ENCODE results near the gene NPAS4. TPM values are rescaled to one million over a fixed set of nuclear protein-coding genes. Genes with fewer than 3 reads are reported as not detected.

The NPAS4 gene
- total and polyA plus RNA-seq, 2 of the 13 experiments (the other 11 are each of a cell fraction or from before 2014, with no cell fraction given), result not detected

DNA sequence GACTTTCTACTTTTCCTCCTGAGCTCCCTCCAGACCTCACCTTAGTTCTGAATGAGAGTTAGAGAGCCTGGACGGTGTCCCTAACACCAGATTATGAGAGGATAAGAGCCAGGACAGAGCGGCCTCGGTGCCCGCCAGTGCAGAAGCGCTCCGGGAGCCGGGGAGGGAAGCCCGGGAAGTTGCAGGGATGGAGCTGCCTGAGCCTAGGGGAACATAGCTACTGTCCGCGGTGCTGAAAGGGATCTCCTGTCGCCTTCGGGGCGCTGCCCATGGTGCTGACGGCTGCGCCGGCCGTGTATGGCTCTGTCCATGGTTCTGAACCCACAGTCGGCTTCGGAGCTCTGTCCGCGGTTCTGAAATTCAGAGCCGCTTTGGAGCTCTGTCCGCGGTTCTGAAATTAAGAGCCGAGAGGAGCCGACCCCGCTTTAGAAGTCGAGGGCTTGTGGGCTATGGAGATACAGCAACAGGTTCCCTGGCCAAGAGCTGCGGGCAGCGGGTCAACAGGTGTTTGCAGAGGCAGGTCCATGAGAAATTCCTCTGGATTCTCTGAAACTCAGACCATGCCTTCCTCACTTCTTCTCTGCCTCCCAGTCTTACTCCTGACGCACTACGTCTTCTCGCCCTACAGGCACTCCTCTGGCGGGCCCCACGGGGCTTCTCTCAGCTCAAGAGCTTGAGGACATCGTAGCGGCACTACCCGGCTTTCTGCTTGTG lies 814 bp downstream of the NPAS4 start (continued):
- TF ChIP-seq, protein P1, sequence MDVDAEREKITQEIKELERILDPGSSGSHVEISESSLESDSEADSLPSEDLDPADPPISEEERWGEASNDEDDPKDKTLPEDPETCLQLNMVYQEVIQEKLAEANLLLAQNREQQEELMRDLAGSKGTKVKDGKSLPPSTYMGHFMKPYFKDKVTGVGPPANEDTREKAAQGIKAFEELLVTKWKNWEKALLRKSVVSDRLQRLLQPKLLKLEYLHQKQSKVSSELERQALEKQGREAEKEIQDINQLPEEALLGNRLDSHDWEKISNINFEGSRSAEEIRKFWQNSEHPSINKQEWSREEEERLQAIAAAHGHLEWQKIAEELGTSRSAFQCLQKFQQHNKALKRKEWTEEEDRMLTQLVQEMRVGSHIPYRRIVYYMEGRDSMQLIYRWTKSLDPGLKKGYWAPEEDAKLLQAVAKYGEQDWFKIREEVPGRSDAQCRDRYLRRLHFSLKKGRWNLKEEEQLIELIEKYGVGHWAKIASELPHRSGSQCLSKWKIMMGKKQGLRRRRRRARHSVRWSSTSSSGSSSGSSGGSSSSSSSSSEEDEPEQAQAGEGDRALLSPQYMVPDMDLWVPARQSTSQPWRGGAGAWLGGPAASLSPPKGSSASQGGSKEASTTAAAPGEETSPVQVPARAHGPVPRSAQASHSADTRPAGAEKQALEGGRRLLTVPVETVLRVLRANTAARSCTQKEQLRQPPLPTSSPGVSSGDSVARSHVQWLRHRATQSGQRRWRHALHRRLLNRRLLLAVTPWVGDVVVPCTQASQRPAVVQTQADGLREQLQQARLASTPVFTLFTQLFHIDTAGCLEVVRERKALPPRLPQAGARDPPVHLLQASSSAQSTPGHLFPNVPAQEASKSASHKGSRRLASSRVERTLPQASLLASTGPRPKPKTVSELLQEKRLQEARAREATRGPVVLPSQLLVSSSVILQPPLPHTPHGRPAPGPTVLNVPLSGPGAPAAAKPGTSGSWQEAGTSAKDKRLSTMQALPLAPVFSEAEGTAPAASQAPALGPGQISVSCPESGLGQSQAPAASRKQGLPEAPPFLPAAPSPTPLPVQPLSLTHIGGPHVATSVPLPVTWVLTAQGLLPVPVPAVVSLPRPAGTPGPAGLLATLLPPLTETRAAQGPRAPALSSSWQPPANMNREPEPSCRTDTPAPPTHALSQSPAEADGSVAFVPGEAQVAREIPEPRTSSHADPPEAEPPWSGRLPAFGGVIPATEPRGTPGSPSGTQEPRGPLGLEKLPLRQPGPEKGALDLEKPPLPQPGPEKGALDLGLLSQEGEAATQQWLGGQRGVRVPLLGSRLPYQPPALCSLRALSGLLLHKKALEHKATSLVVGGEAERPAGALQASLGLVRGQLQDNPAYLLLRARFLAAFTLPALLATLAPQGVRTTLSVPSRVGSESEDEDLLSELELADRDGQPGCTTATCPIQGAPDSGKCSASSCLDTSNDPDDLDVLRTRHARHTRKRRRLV (CRISPR knock-in tag; IDR thresholded peaks at IDR 0.05), result peak; percentile 99
- peak; percentile 100 for TF ChIP-seq ZNF138 (CRISPR knock-in tag; IDR thresholded peaks at IDR 0.05; ENCODE audit: low read depth)
- peak; percentile 100 for TF ChIP-seq ZNF891 (CRISPR knock-in tag; IDR thresholded peaks at IDR 0.05)
- TF ChIP-seq TCF12 (IDR thresholded peaks at IDR 0.05), result no peak
- TF ChIP-seq TCF12 (CRISPR knock-in tag; IDR thresholded peaks at IDR 0.05), result peak; percentile 100
- peak; percentile 96 for TF ChIP-seq THAP11 (CRISPR knock-in tag; IDR thresholded peaks at IDR 0.05)
- TF ChIP-seq POLR2AphosphoS2 (IDR thresholded peaks at IDR 0.05; ENCODE audit: low read depth, low read length), result no peak
- TF ChIP-seq ZNF205 (CRISPR knock-in tag; IDR thresholded peaks at IDR 0.05), result peak; percentile 100
- peak; percentile 100 for TF ChIP-seq HDAC2 (CRISPR knock-in tag; IDR thresholded peaks at IDR 0.05)
- TF ChIP-seq ZNF850 (CRISPR knock-in tag; conservative IDR thresholded peaks at IDR 0.05), result peak; percentile 100
- peak; percentile 100 for TF ChIP-seq SRY (CRISPR knock-in tag; IDR thresholded peaks at IDR 0.05)
- TF ChIP-seq, protein P2, sequence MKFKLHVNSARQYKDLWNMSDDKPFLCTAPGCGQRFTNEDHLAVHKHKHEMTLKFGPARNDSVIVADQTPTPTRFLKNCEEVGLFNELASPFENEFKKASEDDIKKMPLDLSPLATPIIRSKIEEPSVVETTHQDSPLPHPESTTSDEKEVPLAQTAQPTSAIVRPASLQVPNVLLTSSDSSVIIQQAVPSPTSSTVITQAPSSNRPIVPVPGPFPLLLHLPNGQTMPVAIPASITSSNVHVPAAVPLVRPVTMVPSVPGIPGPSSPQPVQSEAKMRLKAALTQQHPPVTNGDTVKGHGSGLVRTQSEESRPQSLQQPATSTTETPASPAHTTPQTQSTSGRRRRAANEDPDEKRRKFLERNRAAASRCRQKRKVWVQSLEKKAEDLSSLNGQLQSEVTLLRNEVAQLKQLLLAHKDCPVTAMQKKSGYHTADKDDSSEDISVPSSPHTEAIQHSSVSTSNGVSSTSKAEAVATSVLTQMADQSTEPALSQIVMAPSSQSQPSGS (CRISPR knock-in tag; IDR thresholded peaks at IDR 0.05), result peak; percentile 100
- peak; percentile 100 for TF ChIP-seq ZFP82 (CRISPR knock-in tag; IDR thresholded peaks at IDR 0.05; ENCODE audit: borderline replicate concordance)
- TF ChIP-seq, protein P3, sequence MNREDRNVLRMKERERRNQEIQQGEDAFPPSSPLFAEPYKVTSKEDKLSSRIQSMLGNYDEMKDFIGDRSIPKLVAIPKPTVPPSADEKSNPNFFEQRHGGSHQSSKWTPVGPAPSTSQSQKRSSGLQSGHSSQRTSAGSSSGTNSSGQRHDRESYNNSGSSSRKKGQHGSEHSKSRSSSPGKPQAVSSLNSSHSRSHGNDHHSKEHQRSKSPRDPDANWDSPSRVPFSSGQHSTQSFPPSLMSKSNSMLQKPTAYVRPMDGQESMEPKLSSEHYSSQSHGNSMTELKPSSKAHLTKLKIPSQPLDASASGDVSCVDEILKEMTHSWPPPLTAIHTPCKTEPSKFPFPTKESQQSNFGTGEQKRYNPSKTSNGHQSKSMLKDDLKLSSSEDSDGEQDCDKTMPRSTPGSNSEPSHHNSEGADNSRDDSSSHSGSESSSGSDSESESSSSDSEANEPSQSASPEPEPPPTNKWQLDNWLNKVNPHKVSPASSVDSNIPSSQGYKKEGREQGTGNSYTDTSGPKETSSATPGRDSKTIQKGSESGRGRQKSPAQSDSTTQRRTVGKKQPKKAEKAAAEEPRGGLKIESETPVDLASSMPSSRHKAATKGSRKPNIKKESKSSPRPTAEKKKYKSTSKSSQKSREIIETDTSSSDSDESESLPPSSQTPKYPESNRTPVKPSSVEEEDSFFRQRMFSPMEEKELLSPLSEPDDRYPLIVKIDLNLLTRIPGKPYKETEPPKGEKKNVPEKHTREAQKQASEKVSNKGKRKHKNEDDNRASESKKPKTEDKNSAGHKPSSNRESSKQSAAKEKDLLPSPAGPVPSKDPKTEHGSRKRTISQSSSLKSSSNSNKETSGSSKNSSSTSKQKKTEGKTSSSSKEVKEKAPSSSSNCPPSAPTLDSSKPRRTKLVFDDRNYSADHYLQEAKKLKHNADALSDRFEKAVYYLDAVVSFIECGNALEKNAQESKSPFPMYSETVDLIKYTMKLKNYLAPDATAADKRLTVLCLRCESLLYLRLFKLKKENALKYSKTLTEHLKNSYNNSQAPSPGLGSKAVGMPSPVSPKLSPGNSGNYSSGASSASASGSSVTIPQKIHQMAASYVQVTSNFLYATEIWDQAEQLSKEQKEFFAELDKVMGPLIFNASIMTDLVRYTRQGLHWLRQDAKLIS (CRISPR knock-in tag; IDR thresholded peaks at IDR 0.05), result peak; percentile 100
- TF ChIP-seq PHF21A (CRISPR knock-in tag; IDR thresholded peaks at IDR 0.05), result peak; percentile 100
- TF ChIP-seq ZNF607 (CRISPR knock-in tag; IDR thresholded peaks at IDR 0.05; ENCODE audit: borderline replicate concordance), result peak; percentile 100
- TF ChIP-seq, protein P4, sequence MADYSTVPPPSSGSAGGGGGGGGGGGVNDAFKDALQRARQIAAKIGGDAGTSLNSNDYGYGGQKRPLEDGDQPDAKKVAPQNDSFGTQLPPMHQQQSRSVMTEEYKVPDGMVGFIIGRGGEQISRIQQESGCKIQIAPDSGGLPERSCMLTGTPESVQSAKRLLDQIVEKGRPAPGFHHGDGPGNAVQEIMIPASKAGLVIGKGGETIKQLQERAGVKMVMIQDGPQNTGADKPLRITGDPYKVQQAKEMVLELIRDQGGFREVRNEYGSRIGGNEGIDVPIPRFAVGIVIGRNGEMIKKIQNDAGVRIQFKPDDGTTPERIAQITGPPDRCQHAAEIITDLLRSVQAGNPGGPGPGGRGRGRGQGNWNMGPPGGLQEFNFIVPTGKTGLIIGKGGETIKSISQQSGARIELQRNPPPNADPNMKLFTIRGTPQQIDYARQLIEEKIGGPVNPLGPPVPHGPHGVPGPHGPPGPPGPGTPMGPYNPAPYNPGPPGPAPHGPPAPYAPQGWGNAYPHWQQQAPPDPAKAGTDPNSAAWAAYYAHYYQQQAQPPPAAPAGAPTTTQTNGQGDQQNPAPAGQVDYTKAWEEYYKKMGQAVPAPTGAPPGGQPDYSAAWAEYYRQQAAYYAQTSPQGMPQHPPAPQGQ (CRISPR knock-in tag; IDR thresholded peaks at IDR 0.05; ENCODE audit: borderline replicate concordance), result peak; percentile 100

Measured in HepG2 (cell line).